WTC11 (cell line): ENCODE measurements around the gene ZNF667.

ENCODE experiments used
- KAT7 ChIP-seq: sonication (generic); formaldehyde crosslinking; IDR thresholded peaks from 2 replicates; pipeline ENCODE4 v1.8.1; 2023; ENCODE audit warnings: missing genetic modification reagents, mild to moderate bottlenecking, borderline replicate concordance
- ZNF121 ChIP-seq: sonication (generic); formaldehyde crosslinking; IDR thresholded peaks from 2 replicates; pipeline ENCODE4 v1.8.0; 2023; ENCODE audit warnings: missing genetic modification reagents
- TF ChIP-seq, protein P1 (sequence below): sonication (generic); formaldehyde crosslinking; IDR thresholded peaks from 2 replicates; pipeline ENCODE4 v1.8.1; 2023; ENCODE audit warnings: mild to moderate bottlenecking, missing genetic modification reagents
- TF ChIP-seq, protein P2 (sequence below): sonication (generic); formaldehyde crosslinking; IDR thresholded peaks from 2 replicates; pipeline ENCODE4 v1.8.0; 2022; ENCODE audit warnings: missing genetic modification reagents

- TF ChIP-seq KAT7 (CRISPR knock-in tag): no peak
- TF ChIP-seq, protein P1, sequence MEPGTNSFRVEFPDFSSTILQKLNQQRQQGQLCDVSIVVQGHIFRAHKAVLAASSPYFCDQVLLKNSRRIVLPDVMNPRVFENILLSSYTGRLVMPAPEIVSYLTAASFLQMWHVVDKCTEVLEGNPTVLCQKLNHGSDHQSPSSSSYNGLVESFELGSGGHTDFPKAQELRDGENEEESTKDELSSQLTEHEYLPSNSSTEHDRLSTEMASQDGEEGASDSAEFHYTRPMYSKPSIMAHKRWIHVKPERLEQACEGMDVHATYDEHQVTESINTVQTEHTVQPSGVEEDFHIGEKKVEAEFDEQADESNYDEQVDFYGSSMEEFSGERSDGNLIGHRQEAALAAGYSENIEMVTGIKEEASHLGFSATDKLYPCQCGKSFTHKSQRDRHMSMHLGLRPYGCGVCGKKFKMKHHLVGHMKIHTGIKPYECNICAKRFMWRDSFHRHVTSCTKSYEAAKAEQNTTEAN (CRISPR knock-in tag): no peak
- no peak for TF ChIP-seq ZNF121
- TF ChIP-seq, protein P2, sequence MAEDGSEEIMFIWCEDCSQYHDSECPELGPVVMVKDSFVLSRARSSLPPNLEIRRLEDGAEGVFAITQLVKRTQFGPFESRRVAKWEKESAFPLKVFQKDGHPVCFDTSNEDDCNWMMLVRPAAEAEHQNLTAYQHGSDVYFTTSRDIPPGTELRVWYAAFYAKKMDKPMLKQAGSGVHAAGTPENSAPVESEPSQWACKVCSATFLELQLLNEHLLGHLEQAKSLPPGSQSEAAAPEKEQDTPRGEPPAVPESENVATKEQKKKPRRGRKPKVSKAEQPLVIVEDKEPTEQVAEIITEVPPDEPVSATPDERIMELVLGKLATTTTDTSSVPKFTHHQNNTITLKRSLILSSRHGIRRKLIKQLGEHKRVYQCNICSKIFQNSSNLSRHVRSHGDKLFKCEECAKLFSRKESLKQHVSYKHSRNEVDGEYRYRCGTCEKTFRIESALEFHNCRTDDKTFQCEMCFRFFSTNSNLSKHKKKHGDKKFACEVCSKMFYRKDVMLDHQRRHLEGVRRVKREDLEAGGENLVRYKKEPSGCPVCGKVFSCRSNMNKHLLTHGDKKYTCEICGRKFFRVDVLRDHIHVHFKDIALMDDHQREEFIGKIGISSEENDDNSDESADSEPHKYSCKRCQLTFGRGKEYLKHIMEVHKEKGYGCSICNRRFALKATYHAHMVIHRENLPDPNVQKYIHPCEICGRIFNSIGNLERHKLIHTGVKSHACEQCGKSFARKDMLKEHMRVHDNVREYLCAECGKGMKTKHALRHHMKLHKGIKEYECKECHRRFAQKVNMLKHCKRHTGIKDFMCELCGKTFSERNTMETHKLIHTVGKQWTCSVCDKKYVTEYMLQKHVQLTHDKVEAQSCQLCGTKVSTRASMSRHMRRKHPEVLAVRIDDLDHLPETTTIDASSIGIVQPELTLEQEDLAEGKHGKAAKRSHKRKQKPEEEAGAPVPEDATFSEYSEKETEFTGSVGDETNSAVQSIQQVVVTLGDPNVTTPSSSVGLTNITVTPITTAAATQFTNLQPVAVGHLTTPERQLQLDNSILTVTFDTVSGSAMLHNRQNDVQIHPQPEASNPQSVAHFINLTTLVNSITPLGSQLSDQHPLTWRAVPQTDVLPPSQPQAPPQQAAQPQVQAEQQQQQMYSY (CRISPR knock-in tag): no peak
Measured at GRCh38 chr19:56441206-56441792, 35.8 kb downstream of the ZNF667 start.
